Measurements from ENCODE around the gene FNIP2. TPM values are rescaled to one million over a fixed set of nuclear protein-coding genes. Genes with fewer than 3 reads are reported as not detected.

FNIP2 gene
- total and polyA plus RNA-seq, 2 donors (not counting 1 experiment from before 2014, with no cell fraction given): 16.9 to 36.8 TPM

- H3K9ac ChIP-seq (ENCODE audit: insufficient read depth, low read length): no peak overlapping the region
- no peaks in the 10 kb centered on the region for H3K27me3 ChIP-seq (ENCODE audit: control insufficient read depth, insufficient read depth, low read length)
- H3K79me2 ChIP-seq (ENCODE audit: control insufficient read depth, insufficient read depth, low read length): peaks cover 26% of the 10 kb centered on the region
- H3K9me3 ChIP-seq (ENCODE audit: control insufficient read depth, insufficient read depth, low read depth, low read length): no peaks in the 10 kb centered on the region
- no peak overlapping the region for H2AFZ ChIP-seq (ENCODE audit: low read length)
- H3K36me3 ChIP-seq (ENCODE audit: control insufficient read depth, insufficient read depth, low read length): no peaks in the 10 kb centered on the region
- H4K20me1 ChIP-seq (ENCODE audit: control insufficient read depth, extremely low read depth, insufficient read depth, low read length): no peaks in the 10 kb centered on the region
- no peak for TF ChIP-seq EZH2 (IDR thresholded peaks at IDR 0.05; ENCODE audit: low read length, missing control alignments)
- no peak for TF ChIP-seq CTCF (conservative IDR thresholded peaks at IDR 0.05 in 1 of 2, IDR thresholded peaks at IDR 0.05 in 1 of 2; ENCODE audit: low read depth in 1 of 2, low read length in 2 of 2)
- H3K4me1 ChIP-seq (ENCODE audit: control insufficient read depth, extremely low read depth, insufficient read depth, low read length): peaks cover 10% of the 10 kb centered on the region
- peak; percentile 27 to 71 for DNase-seq (ENCODE audit: low read depth in 2 of 2)
- no peak overlapping the region for H3K4me3 ChIP-seq (replicated peaks in 1 of 4; ENCODE audit: control extremely low read depth in 1 of 4, insufficient read depth in 1 of 4, low read depth in 3 of 4, low read length in 4 of 4)
- H3K4me2 ChIP-seq (ENCODE audit: extremely low read depth, insufficient read depth, low read length): no peak overlapping the region
- H3K27ac ChIP-seq (ENCODE audit: insufficient read depth, low read length): no peak overlapping the region
These were observed 15.0 kb downstream of the FNIP2 start for GRCh38 chr4:158783785-158784184.

- DNase-seq (ENCODE audit: low read depth in 2 of 2): no peak
- peaks cover 10% of the 10 kb centered on the region for H3K4me1 ChIP-seq (ENCODE audit: control insufficient read depth, extremely low read depth, insufficient read depth, low read length)
- peaks cover 25% of the 10 kb centered on the region for H3K79me2 ChIP-seq (ENCODE audit: control insufficient read depth, insufficient read depth, low read length)
These were observed 16.9 kb downstream of the FNIP2 start for GRCh38 chr4:158785718-158786117.

GRCh38 chr4:158786121-158786601 is 17.3 kb downstream of the FNIP2 start:
- no peaks in the 10 kb centered on the region for H3K27me3 ChIP-seq (ENCODE audit: control insufficient read depth, insufficient read depth, low read length)
- peaks cover 10% of the 10 kb centered on the region for H3K4me1 ChIP-seq (ENCODE audit: control insufficient read depth, extremely low read depth, insufficient read depth, low read length)
- no peaks in the 10 kb centered on the region for H3K9me3 ChIP-seq (ENCODE audit: control insufficient read depth, insufficient read depth, low read depth, low read length)
- no peak for TF ChIP-seq EZH2 (IDR thresholded peaks at IDR 0.05; ENCODE audit: low read length, missing control alignments)
- TF ChIP-seq CTCF (conservative IDR thresholded peaks at IDR 0.05 in 1 of 2, IDR thresholded peaks at IDR 0.05 in 1 of 2; ENCODE audit: low read depth in 1 of 2, low read length in 2 of 2): no peak
- H2AFZ ChIP-seq (ENCODE audit: low read length): no peak overlapping the region
- peak overlapping the region; percentile 55 for H3K4me2 ChIP-seq (ENCODE audit: extremely low read depth, insufficient read depth, low read length)
- H4K20me1 ChIP-seq (ENCODE audit: control insufficient read depth, extremely low read depth, insufficient read depth, low read length): no peaks in the 10 kb centered on the region
- no peaks in the 10 kb centered on the region for H3K36me3 ChIP-seq (ENCODE audit: control insufficient read depth, insufficient read depth, low read length)
- no peak overlapping the region for H3K9ac ChIP-seq (ENCODE audit: insufficient read depth, low read length)
- peaks cover 25% of the 10 kb centered on the region for H3K79me2 ChIP-seq (ENCODE audit: control insufficient read depth, insufficient read depth, low read length)
- no peak overlapping the region for H3K27ac ChIP-seq (ENCODE audit: insufficient read depth, low read length)
- H3K4me3 ChIP-seq (replicated peaks in 1 of 4; ENCODE audit: control extremely low read depth in 1 of 4, insufficient read depth in 1 of 4, low read depth in 3 of 4, low read length in 4 of 4): no peak overlapping the region
- peak; percentile 43 to 70 for DNase-seq (ENCODE audit: low read depth in 2 of 2)

More at GRCh38 chr4:158785718-158786117, 16.9 kb downstream of the FNIP2 start:
- no peaks in the 10 kb centered on the region for H4K20me1 ChIP-seq (ENCODE audit: control insufficient read depth, extremely low read depth, insufficient read depth, low read length)
- no peak overlapping the region for H3K9ac ChIP-seq (ENCODE audit: insufficient read depth, low read length)
- no peak overlapping the region for H3K4me3 ChIP-seq (replicated peaks in 1 of 4; ENCODE audit: control extremely low read depth in 1 of 4, insufficient read depth in 1 of 4, low read depth in 3 of 4, low read length in 4 of 4)
- peak overlapping the region; percentile 55 for H3K4me2 ChIP-seq (ENCODE audit: extremely low read depth, insufficient read depth, low read length)
- H2AFZ ChIP-seq (ENCODE audit: low read length): no peak overlapping the region
- H3K36me3 ChIP-seq (ENCODE audit: control insufficient read depth, insufficient read depth, low read length): no peaks in the 10 kb centered on the region
- H3K27me3 ChIP-seq (ENCODE audit: control insufficient read depth, insufficient read depth, low read length): no peaks in the 10 kb centered on the region
- no peak overlapping the region for H3K27ac ChIP-seq (ENCODE audit: insufficient read depth, low read length)
- no peak for TF ChIP-seq EZH2 (IDR thresholded peaks at IDR 0.05; ENCODE audit: low read length, missing control alignments)
- TF ChIP-seq CTCF (conservative IDR thresholded peaks at IDR 0.05 in 1 of 2, IDR thresholded peaks at IDR 0.05 in 1 of 2; ENCODE audit: low read depth in 1 of 2, low read length in 2 of 2): no peak
- no peaks in the 10 kb centered on the region for H3K9me3 ChIP-seq (ENCODE audit: control insufficient read depth, insufficient read depth, low read depth, low read length)
